ENCODE measurements around the gene THAP4. TPM values are rescaled to one million over a fixed set of nuclear protein-coding genes. Genes with fewer than 3 reads are reported as not detected.

Gene THAP4
- total RNA-seq, 2 donors from 2014 or later, result 66.6 to 68.0 TPM

GRCh38 chr2:241659150-241659739 lies 22.3 kb upstream of the THAP4 start:
- H3K27me3 ChIP-seq, result no peaks in the 10 kb centered on the region
- H3K4me1 ChIP-seq, result no peaks in the 10 kb centered on the region
- H3K4me3 ChIP-seq, result no peak overlapping the region
- intact Hi-C loops (cut with DNase I), result no loop called here
- DNase-seq, result peak; percentile 74
- no peak overlapping the region for H3K9ac ChIP-seq (ENCODE audit: low read depth in 2 of 2, low read length in 2 of 2)
- no peaks in the 10 kb centered on the region for H3K9me3 ChIP-seq
- H3K36me3 ChIP-seq, result peaks cover 5% of the 10 kb centered on the region
- no peak overlapping the region for H3K27ac ChIP-seq
- peak; percentile 52 for TF ChIP-seq CTCF (IDR thresholded peaks at IDR 0.05)

- H3K9me3 ChIP-seq, result no peaks in the 10 kb centered on the region
- H3K27ac ChIP-seq, result no peak overlapping the region
- no peaks in the 10 kb centered on the region for H3K4me1 ChIP-seq
- peaks cover 8% of the 10 kb centered on the region for H3K36me3 ChIP-seq
- no peak overlapping the region for H3K9ac ChIP-seq (ENCODE audit: low read depth in 2 of 2, low read length in 2 of 2)
- H3K4me3 ChIP-seq, result no peak overlapping the region
- no peak for TF ChIP-seq CTCF (IDR thresholded peaks at IDR 0.05)
- DNase-seq, result no peak
- intact Hi-C loops (cut with DNase I), result no loop called here
- no peaks in the 10 kb centered on the region for H3K27me3 ChIP-seq
Measured at GRCh38 chr2:241658296-241658695, 21.3 kb upstream of the THAP4 start.

- Histone ChIP-seq H3K4me3 (no peak overlapping the region), H3K9ac (ENCODE audit: low read depth in 2 of 2, low read length in 2 of 2) (no peak overlapping the region), H3K4me1 (no peaks in the 10 kb centered on the region), H3K9me3 (no peaks in the 10 kb centered on the region), H3K27me3 (no peaks in the 10 kb centered on the region), H3K36me3 (peaks cover 11% of the 10 kb centered on the region), H3K27ac (no peak overlapping the region)
- intact Hi-C loops (cut with DNase I), result no loop called here
- no peak for TF ChIP-seq CTCF (IDR thresholded peaks at IDR 0.05)
- DNase-seq, result no peak
Measured at GRCh38 chr2:241657786-241658254, 20.9 kb upstream of the THAP4 start.

- no peaks in the 10 kb centered on the region for H3K4me1 ChIP-seq
- intact Hi-C loops (cut with DNase I), result no loop called here
- no peak for DNase-seq
- TF ChIP-seq CTCF (IDR thresholded peaks at IDR 0.05), result no peak
- peaks cover 23% of the 10 kb centered on the region for H3K36me3 ChIP-seq
- no peaks in the 10 kb centered on the region for H3K9me3 ChIP-seq
- H3K27me3 ChIP-seq, result no peaks in the 10 kb centered on the region
- H3K4me3 ChIP-seq, result no peak overlapping the region
- no peak overlapping the region for H3K9ac ChIP-seq (ENCODE audit: low read depth in 2 of 2, low read length in 2 of 2)
- no peak overlapping the region for H3K27ac ChIP-seq
Measured at GRCh38 chr2:241656190-241656741, 19.3 kb upstream of the THAP4 start.

GRCh38 chr2:241655516-241656189 lies 18.7 kb upstream of the THAP4 start:
- H3K9me3 ChIP-seq, result no peaks in the 10 kb centered on the region
- H3K27ac ChIP-seq, result no peak overlapping the region
- H3K9ac ChIP-seq (ENCODE audit: low read depth in 2 of 2, low read length in 2 of 2), result no peak overlapping the region
- DNase-seq, result no peak
- intact Hi-C loops (cut with DNase I), result no loop called here
- no peaks in the 10 kb centered on the region for H3K4me1 ChIP-seq
- H3K27me3 ChIP-seq, result no peaks in the 10 kb centered on the region
- H3K36me3 ChIP-seq, result peaks cover 23% of the 10 kb centered on the region
- no peak for TF ChIP-seq CTCF (IDR thresholded peaks at IDR 0.05)
- H3K4me3 ChIP-seq, result no peak overlapping the region
